Heart right ventricle (tissue), 16 donors: Measurements from ENCODE around the gene SLAIN1. TPM values are rescaled to one million over a fixed set of nuclear protein-coding genes. Genes with fewer than 3 reads are reported as not detected.
A peak's percentile ranks its signal among the peaks of the same experiment; 100 is the strongest.
"Not testable (repeated sequence)": the region's sequence is repeated elsewhere in the genome, so short reads cannot be mapped to it uniquely, and the experiment has no call there.

ENCODE experiments used
- ATAC-seq, 8 donors: fragments of 200-7000 bp; cut with Tn5 transposase; one replicate each; pipeline ENCODE4 v1.9.1; 2020; ENCODE audit warnings: mild to moderate bottlenecking in 8 of 8, moderate library complexity in 8 of 8, moderate number of reproducible peaks in 1 of 8
- DNase-seq, 2 donors: peaks; one replicate each; pipeline ENCODE4 v3.0.0-alpha.2; 2020
- H3K27ac ChIP-seq, 10 donors: fragments of 200-600 bp; sonication (generic) in 2 of 10; one replicate each; pipeline versions ENCODE4 v1.5.0 to v1.8.0; 2020 to 2022; ENCODE audit warnings: mild to moderate bottlenecking in 3 of 10
- H3K27me3 ChIP-seq, 7 donors: fragments of 200-600 bp; one replicate each; pipeline ENCODE4 v1.8.0; 2021 to 2022; ENCODE audit warnings: mild to moderate bottlenecking in 2 of 7
- H3K36me3 ChIP-seq, 9 donors: fragments of 200-600 bp; sonication (generic) in 1 of 9; one replicate each; pipeline versions ENCODE4 v1.5.0 to v1.8.0; 2020 to 2022; ENCODE audit warnings: mild to moderate bottlenecking in 2 of 9
- H3K4me1 ChIP-seq, 9 donors: fragments of 200-600 bp; sonication (generic) in 1 of 9; one replicate each; pipeline versions ENCODE4 v1.5.0 to v1.8.0; 2020 to 2022; ENCODE audit warnings: mild to moderate bottlenecking in 4 of 9
- H3K4me3 ChIP-seq, 10 donors: fragments of 200-600 bp; sonication (generic) in 2 of 10; one replicate each; pipeline versions ENCODE4 v1.5.0 to v1.8.0; 2020 to 2022; ENCODE audit warnings: mild to moderate bottlenecking in 7 of 10, moderate library complexity in 2 of 10
- H3K9me3 ChIP-seq, 11 donors: fragments of 200-600 bp in 10 of 11; sonication (generic) in 2 of 11; one replicate each; pipeline versions ENCODE4 v1.5.0 to v1.8.0; 2013 to 2022; ENCODE audit warnings: mild to moderate bottlenecking in 2 of 11, control low read depth in 1 of 11, moderate library complexity in 1 of 11
- CTCF ChIP-seq, 9 donors: fragments of 200-600 bp; sonication (generic) in 2 of 9; IDR thresholded peaks; one replicate each; pipeline versions ENCODE4 v1.5.0 to v1.8.0; 2021 to 2022; ENCODE audit warnings: antibody characterized with exemption in 9 of 9, mild to moderate bottlenecking in 5 of 9, moderate library complexity in 1 of 9
- WGBS, 2 donors: extraction: QIAGEN DNeasy Blood & Tissue Kit; methylation state at CpG; one replicate each; pipeline ENCODE4 v1.1.7; 2013; ENCODE audit warnings: inconsistent platforms in 1 of 2; 5-methylcytosine and 5-hydroxymethylcytosine counted together
- intact Hi-C, 10 donors: fragments of 100-400 bp; cut with DNase I; formaldehyde crosslinking; loops; one replicate each; pipeline versions ENCODE4 v1.11.1 to v1.14.2; 2022
- long read RNA-seq, 3 donors: library from polyadenylated mRNA; unstranded; transcript quantifications; one replicate each; pipeline ENCODE4 v2.0.0, GENCODE V29; 2020 to 2021
- polyA plus RNA-seq, 2 donors: library from polyadenylated mRNA; stranded (reverse); fragments of 200-250 nt; gene quantifications; one replicate each; pipeline ENCODE4 v1.2.3, GENCODE V29; 2013
- total RNA-seq, 10 donors: library from RNA; stranded (reverse); fragmentation: NEBNext Ultra II Directional in 3 of 10; extraction: Animal tissue kit (Norgen Biotek cat#: 25700) in 3 of 10; gene quantifications; one replicate each; pipeline versions ENCODE4 v1.2.1 to v1.2.4, GENCODE V29; 2021 to 2023
- donor health status: Arrhythmogenic right ventricular cardiomyopathy.
- donor health status: ischemic (EF 13 %, LVEDD 7.1; RV severe dilation, severe dysfunction).
- donor health status: healthy with polysubstance abuse.
- donor health status: DM: no; HTN: yes; CAD: no.
- donor health status: DM: no; HTN: no; CAD: no.
- donor health status: ischemic (EF 25% LVEDD 6.9; RV normal size, moderate dysfunction).
- donor health status: ischemic (EF 25% LVEDD 5.7; RV mildly dilated, moderate dysfunction).
- donor health status: healthy.
- donor health status: DM: yes; HTN: yes; CAD: no.
- donor health status: Ischemic cardiomyopathy.
- donor health status: ischemic (EF 35%, LVEDD 5.7; RV mildly dilated, moderate dysfunction).
- donor health status: nonischemic (EF 11% LVEDD 7.7; RV severe dilation, severe dysfunction).
- donor health status: DM: yes; HTN: yes; CAD: no.
- donor health status: PGD.
- donor health status: ischemic (EF 29% LVEDD 5.4; RV normal size, mild dysfunction).
- donor health status: nonischemic (EF 23%, LVEDD 6.1; RV moderate dilation, normal function).

Gene SLAIN1
- total RNA-seq: 10 to 100 TPM in 4 of 10 donors, 1 to 10 TPM in 6; 4.1 to 13.6 (median 9.3) TPM
- polyA plus RNA-seq: 1 to 10 TPM; 1.4 to 3.7 TPM
- long read RNA-seq, donor 1, transcript SLAIN1-206 (7 exons, 2,855 nt): major isoform, 6 of 8 reads
- long read RNA-seq, donor 1, partial matches to known transcripts: 0 of 8 reads
- long read RNA-seq, donor 1, other reads (novel, unspliced or antisense): 2 of 8 reads
- long read RNA-seq, donor 2, transcript SLAIN1-206 (7 exons, 2,855 nt): major isoform, 8 of 11 reads
- long read RNA-seq, donor 2, partial matches to known transcripts: 1 of 11 reads
- long read RNA-seq, donor 2, other reads (novel, unspliced or antisense): 2 of 11 reads
- long read RNA-seq, donor 3, partial matches to known transcripts: 0 of 1 reads
- long read RNA-seq, donor 3, other reads (novel, unspliced or antisense): 0 of 1 reads

- Histone ChIP-seq H3K4me1 (peaks cover 0 to 26% (median 11%) of the 10 kb centered on the region in 9 donors), H3K9me3 (no peaks in the 10 kb centered on the region), H3K27ac (peak within 1 kb of the TSS in 7 of 10 donors; percentile 10 to 62 (median 35)), H3K27me3 (peaks cover 0 to 27% (median 11%) of the 10 kb centered on the region in 7 donors), H3K4me3 (peak within 1 kb of the TSS; percentile 43 to 76 (median 70)), H3K36me3 (no peaks in the 10 kb centered on the region)
- no peak for TF ChIP-seq CTCF (IDR thresholded peaks at IDR 0.05)
- peak; percentile 82 to 84 for DNase-seq
- peak; percentile 94 to 98 (median 96) for ATAC-seq
- WGBS, 2 donors: 1% methylated on average over 61 to 85 of the region's 86 CpGs
- intact Hi-C loops: no loop called here
Measured at GRCh38 chr13:77697217-77698103, at the start of gene SLAIN1. TSS of gene SLAIN1 (plus strand) at chr13:77697687. CDS start at chr13:77697914, 227 bp downstream.

GRCh38 chr13:77650409-77650808, 47.1 kb upstream of the SLAIN1 start:
- intact Hi-C loops: no loop called here
- Histone ChIP-seq H3K27me3 (peaks cover 0 to 5% (median 0%) of the 10 kb centered on the region in 7 donors), H3K36me3 (no peaks in the 10 kb centered on the region), H3K9me3 (peaks cover 0 to 19% (median 0%) of the 10 kb centered on the region in 11 donors), H3K4me1 (no peaks in the 10 kb centered on the region), H3K4me3 (no peak overlapping the region), H3K27ac (no peak overlapping the region)
- DNase-seq: no peak
- no peak for ATAC-seq
- no peak for TF ChIP-seq CTCF (IDR thresholded peaks at IDR 0.05)

GRCh38 chr13:77653301-77653700, 44.2 kb upstream of the SLAIN1 start:
- Histone ChIP-seq H3K27me3 (peaks cover 0 to 5% (median 0%) of the 10 kb centered on the region in 7 donors), H3K4me3 (no peak overlapping the region), H3K4me1 (no peaks in the 10 kb centered on the region), H3K36me3 (no peaks in the 10 kb centered on the region), H3K27ac (no peak overlapping the region), H3K9me3 (peaks cover 0 to 31% (median 2%) of the 10 kb centered on the region in 11 donors)
- intact Hi-C loops: no loop called here
- WGBS, 2 donors: 81 to 88% methylated on average over 2 of the region's 2 CpGs
- no peak for DNase-seq
- no peak for TF ChIP-seq CTCF (IDR thresholded peaks at IDR 0.05)
- no peak for ATAC-seq

GRCh38 chr13:77660016-77660415, 37.5 kb upstream of the SLAIN1 start:
- 89 to 92% methylated on average over 23 of the region's 23 CpGs for WGBS, 2 donors

More at GRCh38 chr13:77660016-77660415, 37.5 kb upstream of the SLAIN1 start:
- H3K27ac ChIP-seq, DNase-seq, H3K27me3 ChIP-seq, H3K4me3 ChIP-seq, ATAC-seq, H3K36me3 ChIP-seq, intact Hi-C loops, H3K4me1 ChIP-seq: not testable (repeated sequence)
- H3K9me3 ChIP-seq: peaks cover 0 to 12% (median 0%) of the 10 kb centered on the region in 11 donors
